Measurements from ENCODE around the gene TTC33.
"Not testable (repeated sequence)": the region's sequence is repeated elsewhere in the genome, so short reads cannot be mapped to it uniquely, and the experiment has no call there.

DNA sequence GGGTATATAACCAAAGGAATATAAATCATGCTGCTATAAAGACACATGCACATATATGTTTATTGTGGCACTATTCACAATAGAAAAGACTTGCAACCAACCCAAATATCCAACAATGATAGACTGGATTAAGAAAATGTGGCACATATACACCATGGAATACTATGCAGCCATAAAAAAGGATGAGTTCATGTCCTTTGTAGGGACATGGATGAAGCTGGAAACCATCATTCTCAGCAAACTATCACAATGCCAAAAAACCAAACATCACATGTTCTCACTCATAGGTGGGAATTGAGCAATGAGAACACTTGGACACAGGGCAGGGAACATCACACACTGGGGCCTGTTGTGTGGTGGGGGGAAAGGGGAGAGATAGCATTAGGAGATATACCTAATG, 45.2 kb downstream of the TTC33 start:
- not testable (repeated sequence) for TF ChIP-seq EZH2 (IDR thresholded peaks at IDR 0.05); POLR2AphosphoS5 (IDR thresholded peaks at IDR 0.05; ENCODE audit: borderline replicate concordance, low read depth, low read length)

All from SK-N-MC (cell line).